GM23248 (cell line): Measurements from ENCODE around the gene NFKB1.

ENCODE experiments used
- EZH2 ChIP-seq: fragments of 200-600 bp; sonication (generic); IDR thresholded peaks from 2 replicates; pipeline ENCODE4 v1.6.1; 2018; ENCODE audit warnings: antibody characterized with exemption, mild to moderate bottlenecking; ENCODE audit not compliant: insufficient read depth, poor library complexity, severe bottlenecking
- EZH2phosphoT487 ChIP-seq: fragments of 200-600 bp; sonication (generic); IDR thresholded peaks from 2 replicates; pipeline ENCODE4 v1.6.1; 2018; ENCODE audit warnings: antibody characterized with exemption, moderate library complexity, mild to moderate bottlenecking, low read depth; ENCODE audit not compliant: insufficient read depth

GRCh38 chr4:102586644-102587021 is 85.5 kb downstream of the NFKB1 start:
- no peak for TF ChIP-seq EZH2
- TF ChIP-seq EZH2phosphoT487: no peak
